Pulmonary artery endothelial cell (primary cell): ENCODE measurements around the gene ADAMTS13. TPM values are rescaled to one million over a fixed set of nuclear protein-coding genes. Genes with fewer than 3 reads are reported as not detected.
"Not testable (repeated sequence)": the region's sequence is repeated elsewhere in the genome, so short reads cannot be mapped to it uniquely, and the experiment has no call there.

ENCODE experiments used
- DNase-seq: peaks from one replicate; pipeline ENCODE4 v3.0.0-alpha.2; 2011; ENCODE audit warnings: low read depth, low spot score
- total RNA-seq: library from RNA; depleted of rRNA; stranded (reverse); fragments of >200 nt; gene quantifications from 2 replicates; pipeline ENCODE4 v1.2.3, GENCODE V29; 2014

ADAMTS13 gene
- total RNA-seq, 1 donor from 2014 or later, result 0.66 TPM

DNA sequence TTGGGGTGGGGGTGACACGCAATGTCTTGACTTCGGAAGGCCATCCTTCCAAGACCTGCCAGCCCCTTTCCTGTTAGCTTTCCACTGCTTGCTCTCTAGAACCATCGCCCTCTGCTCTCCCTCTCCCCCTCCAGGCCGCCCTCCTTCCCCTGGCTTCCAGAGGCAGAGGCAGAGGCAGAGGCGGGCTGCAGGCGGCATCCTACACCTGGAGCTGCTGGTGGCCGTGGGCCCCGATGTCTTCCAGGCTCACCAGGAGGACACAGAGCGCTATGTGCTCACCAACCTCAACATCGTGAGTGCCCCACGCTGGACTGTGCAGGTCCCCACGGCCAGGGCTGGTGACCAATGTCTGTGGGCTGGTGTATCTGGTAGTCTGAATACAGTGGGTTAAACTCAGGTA, 2.0 kb downstream of the ADAMTS13 start:
- no peak for DNase-seq

DNA sequence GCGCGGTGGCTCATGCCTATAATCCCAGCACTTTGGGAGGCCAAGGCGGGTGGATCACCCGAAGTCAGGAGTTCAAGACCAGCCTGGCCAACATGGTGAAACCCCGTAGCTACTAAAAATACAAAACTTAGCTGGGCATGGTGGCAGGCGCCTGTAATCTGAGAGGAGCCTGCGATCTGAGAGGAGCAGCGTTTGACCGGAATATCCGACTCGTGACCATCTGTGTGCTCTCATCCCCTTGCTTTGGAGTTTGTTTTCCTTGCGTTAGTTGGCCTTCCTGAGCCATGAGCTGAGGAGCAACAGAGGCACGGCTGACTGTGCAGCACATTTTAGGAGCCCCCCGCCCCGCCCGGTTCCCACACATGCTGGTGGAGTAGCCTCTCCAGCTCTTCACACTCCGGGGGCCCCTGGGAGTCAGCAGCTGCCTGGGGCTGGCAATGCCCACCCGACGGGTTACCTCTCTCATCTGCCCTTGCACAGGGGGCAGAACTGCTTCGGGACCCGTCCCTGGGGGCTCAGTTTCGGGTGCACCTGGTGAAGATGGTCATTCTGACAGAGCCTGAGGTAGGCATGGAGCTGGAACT, 3.0 kb downstream of the ADAMTS13 start:
- DNase-seq, result no peak

DNA sequence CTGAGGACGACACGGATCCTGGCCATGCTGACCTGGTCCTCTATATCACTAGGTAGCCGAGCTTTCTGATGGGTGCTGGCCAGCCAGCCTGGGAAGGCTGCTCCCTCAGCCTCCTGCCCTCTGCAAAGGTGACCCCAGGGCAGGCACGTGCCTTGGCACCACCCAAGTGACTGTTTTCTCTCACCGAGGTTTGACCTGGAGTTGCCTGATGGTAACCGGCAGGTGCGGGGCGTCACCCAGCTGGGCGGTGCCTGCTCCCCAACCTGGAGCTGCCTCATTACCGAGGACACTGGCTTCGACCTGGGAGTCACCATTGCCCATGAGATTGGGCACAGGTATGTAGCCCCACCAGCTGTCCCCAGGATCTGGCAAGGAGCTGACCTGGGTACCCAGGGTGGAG, 3.8 kb downstream of the ADAMTS13 start:
- no peak for DNase-seq

DNA sequence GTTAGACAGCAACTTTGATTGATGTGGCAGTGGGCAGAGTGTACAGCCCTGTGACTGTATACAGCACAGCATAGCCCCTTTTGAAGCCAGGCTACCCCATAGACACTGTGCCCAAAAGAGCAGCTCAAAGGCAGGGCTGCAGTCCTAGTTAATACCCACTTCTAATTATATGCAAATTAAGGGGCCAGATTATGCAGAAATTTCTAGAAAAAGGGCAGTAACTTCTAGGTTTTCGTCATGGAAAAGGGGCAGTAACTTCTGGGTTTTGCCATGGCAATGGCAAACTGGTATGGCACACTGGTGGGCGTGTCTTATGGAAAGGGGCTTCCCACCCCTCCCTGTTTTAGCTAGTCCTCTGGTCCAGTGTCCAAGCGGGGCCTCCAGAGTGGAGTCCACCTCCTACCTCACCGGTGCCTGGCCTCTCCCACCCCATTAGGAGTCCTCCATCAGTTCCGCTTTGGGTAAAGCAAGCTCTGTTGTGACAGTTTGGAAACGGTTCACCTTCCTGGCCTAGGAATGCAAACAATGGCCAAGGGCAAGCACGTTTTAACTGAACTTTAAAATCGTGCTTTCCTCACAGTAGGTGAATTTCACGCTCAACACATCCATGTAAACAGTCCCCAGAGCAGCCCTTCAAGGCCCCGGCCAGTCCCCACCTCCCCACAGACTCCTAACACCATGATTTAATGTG, 5.6 kb downstream of the ADAMTS13 start:
- no peak for DNase-seq

DNA sequence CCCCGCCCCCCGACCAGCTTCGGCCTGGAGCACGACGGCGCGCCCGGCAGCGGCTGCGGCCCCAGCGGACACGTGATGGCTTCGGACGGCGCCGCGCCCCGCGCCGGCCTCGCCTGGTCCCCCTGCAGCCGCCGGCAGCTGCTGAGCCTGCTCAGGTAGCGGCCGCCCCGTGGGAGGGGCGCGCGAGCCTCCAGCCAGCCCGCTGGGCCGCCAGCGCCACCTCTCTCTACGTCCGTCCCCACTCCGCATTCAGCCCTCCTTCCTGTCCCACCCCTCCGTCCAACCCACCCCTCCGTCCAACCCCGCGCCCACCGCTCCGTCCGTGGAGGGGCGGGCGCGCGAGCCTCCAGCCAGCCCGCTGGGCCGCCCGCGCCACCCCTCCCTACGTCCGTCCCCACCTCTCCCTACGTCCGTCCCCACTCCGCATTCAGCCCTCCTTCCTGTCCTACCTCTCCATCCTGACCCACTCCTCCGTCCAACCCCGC, 6.5 kb downstream of the ADAMTS13 start:
- DNase-seq, result no peak

DNA sequence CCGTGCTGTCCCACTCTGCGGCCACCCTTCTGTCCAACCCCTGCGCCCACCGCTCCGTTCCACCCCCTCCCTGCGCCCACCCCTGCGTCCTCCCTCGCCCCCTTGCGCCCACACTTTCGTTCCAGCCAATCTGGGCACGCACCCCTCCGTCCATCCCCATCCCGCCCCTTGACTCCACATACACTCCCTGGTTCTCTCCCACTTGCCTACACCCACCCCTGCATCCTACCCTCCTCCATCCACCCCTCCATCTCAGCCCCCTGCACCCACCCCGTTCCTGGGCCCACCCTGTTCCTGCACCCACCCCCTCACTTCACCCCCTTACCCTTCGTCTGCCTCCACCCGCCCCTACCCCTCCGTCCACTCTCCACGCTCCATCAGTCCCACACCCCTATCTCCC, 7.0 kb downstream of the ADAMTS13 start:
- no peak for DNase-seq

DNA sequence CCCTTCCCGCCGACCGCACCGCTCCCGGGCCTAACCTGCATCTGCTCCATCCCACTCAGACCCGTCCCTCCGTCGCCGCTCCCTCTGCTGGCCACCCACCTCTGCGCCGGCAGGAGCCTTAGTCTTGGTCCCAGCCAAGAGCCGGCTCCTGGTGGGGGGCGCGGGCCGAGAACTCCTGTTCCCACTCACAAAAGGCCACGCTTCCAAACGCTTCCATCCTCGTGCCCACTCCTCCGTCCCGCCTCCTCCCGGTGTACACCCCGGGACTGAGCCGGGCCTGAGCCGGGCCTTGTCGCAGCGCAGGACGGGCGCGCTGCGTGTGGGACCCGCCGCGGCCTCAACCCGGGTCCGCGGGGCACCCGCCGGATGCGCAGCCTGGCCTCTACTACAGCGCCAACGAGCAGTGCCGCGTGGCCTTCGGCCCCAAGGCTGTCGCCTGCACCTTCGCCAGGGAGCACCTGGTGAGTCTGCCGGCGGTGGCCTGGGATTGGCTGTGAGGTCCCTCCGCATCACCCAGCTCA, 7.5 kb downstream of the ADAMTS13 start:
- DNase-seq, result no peak

DNA sequence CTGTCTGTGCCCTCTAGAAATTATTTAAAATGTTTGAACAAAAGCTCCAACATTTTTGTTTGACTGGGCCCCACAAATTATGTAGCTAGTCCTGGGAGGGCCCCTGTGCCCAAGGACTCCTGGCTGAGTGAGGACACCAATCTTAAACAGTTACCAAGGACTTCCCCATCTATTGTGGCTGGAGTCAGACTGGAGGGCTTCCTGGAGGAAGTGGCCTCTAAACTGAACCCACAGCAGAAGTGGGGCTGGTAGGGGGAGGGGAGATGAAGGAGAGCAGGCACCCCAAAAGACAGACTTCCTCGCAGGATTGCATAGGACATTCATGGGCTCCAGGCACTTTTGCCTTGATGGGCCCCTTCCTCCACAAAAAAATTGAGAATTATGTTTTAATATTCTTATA, 8.1 kb downstream of the ADAMTS13 start:
- no peak for DNase-seq

DNA sequence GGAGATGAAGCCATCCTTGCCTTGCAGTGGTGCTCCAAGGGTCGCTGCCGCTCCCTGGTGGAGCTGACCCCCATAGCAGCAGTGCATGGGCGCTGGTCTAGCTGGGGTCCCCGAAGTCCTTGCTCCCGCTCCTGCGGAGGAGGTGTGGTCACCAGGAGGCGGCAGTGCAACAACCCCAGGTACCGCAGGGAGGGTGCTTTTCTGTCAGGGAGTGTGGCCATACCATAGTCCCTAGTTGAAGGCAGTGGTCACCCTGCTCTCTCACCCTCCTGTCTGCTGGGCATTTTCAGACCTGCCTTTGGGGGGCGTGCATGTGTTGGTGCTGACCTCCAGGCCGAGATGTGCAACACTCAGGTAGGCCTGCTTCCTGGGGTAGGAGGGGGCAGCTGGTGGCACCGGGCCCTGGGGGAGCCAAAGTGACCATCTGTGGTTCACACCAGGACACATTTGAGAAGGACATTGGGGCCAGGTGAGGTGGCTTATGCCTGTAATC, 11.2 kb downstream of the ADAMTS13 start:
- DNase-seq, result no peak

DNA sequence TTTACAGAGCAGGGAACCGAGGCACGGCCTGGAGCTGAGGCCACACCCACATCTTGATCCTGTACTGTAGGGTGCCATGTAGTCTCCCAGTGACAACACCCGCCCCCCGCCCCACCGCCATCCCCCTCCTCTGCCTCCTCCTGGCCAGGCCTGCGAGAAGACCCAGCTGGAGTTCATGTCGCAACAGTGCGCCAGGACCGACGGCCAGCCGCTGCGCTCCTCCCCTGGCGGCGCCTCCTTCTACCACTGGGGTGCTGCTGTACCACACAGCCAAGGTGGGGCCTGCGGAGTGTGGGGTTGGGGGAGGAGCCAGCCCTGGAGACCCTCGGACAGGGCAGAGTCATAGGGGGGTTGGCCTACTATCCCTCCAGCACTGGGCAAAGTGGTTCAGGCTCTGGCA, 14.5 kb downstream of the ADAMTS13 start:
- no peak for DNase-seq

DNA sequence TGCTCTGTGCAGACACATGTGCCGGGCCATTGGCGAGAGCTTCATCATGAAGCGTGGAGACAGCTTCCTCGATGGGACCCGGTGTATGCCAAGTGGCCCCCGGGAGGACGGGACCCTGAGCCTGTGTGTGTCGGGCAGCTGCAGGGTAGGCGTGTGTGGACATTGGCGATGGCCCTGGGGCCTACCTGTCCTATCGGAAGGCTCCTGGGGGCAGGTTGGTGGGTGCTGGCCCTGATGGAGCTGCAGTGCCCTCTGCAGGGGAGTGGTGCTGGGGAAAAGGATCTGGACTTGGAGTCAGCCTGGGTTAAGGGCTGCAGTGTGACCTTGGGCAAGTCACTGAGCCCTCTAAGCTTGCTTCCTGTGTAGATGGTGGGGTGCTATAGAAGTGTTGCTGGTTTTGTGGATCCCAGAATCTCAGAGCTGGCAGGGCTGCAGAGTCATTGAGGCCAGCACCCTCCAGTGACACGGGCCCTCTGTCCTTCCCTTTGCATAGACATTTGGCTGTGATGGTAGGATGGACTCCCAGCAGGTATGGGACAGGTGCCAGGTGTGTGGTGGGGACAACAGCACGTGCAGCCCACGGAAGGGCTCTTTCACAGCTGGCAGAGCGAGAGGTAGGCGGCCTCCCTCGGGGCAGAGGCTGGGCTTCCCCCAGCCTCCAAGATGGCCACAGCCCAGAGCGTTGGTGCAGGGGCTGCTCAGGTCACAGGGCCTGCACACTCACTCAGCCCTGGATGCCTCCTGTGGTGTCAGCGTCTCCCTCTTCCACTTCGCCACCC, 15.8 kb downstream of the ADAMTS13 start:
- no peak for DNase-seq

DNA sequence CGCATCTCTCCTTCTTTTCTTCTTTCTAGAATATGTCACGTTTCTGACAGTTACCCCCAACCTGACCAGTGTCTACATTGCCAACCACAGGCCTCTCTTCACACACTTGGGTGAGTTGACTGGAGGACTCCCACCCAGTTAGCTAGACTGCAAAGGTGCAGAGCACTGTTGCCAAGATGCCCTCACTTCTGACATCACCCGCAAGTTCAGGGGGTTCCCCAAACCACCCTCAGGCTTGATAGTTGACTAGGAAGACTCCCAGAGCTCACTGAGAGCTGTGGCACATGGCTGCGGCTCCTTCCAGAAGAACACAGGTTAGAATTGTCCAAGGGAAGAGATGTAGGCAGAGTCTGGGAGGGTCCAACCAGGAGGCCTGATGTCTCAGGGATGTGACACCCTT, 17.2 kb downstream of the ADAMTS13 start:
- no peak for DNase-seq

DNA sequence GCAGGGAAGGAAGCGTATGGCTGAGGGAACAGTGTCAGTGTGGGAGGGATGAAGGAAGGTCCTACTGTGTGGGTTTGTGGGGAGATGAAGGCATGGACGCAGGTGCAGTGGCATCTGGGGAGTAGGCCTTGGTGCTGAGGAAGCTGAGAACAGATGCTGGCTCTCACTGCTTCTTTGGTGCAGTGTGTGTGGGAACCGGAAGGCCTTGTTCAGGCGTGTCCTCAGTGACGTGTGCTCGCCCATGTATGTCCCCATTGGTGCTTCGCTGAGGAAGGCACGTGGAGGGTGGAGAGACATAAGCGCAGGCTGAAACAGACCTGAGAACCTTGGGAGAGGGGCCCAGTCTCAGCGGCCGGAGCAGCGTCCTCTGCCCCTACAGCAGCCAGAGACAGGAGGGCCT, 18.7 kb downstream of the ADAMTS13 start:
- no peak for DNase-seq

DNA sequence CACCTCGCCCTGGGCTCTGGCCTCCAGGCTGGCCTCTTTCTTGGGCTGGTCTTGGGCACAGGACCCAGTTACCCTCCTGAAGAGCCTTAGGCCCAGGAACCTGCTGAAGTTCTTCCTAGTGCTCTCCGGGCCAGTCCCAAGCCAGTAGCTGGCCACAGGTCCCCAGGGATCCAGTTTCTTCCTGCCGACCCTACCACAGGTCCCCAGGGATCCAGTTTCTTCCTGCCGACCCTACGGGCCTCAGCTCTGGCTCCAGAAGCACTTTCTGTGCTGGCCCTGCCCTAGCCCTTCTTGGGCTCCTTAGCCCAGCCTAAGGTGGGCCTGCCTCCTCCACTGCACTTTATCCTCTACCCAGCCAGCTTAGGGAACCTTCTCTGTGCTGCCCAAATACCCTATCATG, 19.4 kb downstream of the ADAMTS13 start:
- DNase-seq, result no peak

DNA sequence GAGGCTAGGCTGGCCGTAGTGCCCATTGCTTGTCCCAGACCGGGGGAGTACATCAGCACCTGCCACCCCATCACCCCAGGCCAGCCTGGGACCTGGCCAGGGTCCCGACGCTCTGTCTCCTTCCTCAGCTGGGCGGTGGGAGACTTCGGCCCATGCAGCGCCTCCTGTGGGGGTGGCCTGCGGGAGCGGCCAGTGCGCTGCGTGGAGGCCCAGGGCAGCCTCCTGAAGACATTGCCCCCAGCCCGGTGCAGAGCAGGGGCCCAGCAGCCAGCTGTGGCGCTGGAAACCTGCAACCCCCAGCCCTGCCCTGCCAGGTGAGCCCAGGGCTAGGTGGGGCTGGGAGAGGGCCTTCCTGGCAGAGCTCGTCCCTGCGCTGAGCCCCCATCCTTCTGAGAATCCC, 21.1 kb downstream of the ADAMTS13 start:
- no peak for DNase-seq

DNA sequence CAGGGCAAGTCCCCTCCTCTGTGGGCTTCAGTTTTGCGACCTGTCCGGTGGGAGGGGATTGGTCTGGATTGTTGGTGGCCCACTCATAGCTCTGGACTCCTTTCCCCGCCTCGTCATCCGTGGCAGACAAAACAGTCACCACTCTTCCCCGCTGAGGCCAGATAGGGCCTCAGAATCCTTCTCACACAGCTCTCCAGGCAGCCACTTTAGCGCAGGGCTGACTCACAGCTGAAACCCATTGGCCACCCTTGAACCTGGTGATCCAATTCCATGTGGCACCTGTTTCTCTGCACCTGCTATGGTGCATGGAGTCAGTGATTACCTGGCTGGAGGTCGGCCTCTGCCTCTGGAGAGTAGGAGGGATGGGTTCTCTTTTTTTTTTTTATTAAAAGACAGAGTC, 21.8 kb downstream of the ADAMTS13 start:
- no peak for DNase-seq

DNA sequence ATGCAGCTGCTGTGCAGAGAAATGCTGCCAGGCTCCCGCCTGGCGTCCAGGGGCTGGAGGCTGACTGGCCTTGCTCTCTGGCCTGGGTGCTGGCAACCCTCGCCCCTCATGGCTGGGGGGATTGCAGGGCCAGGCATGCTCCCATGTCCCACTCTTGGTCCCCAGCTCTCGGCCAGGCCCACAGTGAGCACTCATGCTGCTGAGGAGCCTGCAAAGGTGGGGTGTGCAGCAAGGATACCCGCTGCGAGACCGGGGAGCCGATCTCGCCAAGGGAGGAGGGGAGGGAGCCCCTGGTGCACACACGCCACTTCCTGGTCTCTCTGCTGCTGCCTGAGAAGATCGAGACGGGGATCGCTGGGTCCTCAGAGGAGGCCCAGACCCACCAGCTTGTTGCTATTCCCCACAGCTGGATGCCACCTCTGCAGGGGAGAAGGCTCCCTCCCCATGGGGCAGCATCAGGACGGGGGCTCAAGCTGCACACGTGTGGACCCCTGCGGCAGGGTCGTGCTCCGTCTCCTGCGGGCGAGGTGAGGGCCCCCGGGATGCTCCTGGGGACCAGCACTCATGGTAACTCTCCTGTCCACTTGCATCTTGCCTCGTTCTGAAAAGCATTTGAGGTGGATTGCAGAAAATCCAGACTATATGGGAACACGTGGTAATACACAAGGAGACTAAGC, 23.3 kb downstream of the ADAMTS13 start:
- no peak for DNase-seq

DNA sequence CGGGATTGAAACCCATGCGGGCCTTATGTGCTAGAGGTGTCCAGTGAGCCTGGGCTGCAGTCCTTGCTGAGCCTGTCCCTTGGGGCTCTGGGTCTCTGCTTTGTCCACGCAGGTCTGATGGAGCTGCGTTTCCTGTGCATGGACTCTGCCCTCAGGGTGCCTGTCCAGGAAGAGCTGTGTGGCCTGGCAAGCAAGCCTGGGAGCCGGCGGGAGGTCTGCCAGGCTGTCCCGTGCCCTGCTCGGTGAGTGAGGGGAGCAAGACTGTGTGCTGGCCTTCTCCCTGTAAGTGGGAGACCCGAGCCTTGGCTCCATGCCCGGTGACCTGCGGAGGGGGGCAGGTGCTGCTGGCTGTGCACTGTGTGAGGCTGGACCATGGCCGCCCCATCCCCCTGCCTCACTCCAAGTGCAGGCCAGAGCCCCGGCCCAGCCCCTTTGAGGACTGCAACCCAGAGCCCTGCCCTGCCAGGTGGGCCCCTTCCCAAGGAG, 26.4 kb downstream of the ADAMTS13 start:
- no peak for DNase-seq

DNA sequence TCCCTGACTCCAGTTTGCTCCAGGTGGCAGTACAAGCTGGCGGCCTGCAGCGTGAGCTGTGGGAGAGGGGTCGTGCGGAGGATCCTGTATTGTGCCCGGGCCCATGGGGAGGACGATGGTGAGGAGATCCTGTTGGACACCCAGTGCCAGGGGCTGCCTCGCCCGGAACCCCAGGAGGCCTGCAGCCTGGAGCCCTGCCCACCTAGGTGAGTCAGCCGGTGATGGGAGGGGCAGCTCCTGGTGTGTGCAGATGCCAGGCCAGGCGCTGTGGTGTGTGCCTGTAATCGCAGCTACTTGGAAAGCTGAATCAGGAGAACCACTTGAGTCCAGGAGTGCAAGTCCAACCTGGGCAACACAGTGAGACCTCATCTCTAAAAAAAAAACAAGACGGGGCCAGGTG, 27.6 kb downstream of the ADAMTS13 start:
- no peak for DNase-seq

DNA sequence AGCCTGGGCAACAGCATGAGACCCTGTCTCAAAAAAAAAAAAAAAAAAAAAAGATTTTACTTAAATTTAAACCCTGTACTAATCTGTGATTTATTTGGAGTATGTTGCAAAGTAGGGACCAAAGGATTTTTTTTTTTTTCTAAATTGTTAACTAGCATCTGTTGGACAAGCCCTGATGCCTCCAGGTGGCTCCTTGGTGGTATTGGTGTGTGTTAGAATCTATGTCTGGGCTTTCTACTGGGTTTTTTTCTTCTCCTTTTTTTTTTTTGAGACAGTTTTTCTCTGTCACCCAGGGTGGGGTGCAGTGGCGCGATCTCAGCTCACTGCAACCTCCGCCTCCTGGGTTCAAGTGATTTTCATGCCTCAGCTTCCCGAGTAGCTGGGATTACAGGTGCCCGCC, 29.7 kb downstream of the ADAMTS13 start:
- DNase-seq, result not testable (repeated sequence)

DNA sequence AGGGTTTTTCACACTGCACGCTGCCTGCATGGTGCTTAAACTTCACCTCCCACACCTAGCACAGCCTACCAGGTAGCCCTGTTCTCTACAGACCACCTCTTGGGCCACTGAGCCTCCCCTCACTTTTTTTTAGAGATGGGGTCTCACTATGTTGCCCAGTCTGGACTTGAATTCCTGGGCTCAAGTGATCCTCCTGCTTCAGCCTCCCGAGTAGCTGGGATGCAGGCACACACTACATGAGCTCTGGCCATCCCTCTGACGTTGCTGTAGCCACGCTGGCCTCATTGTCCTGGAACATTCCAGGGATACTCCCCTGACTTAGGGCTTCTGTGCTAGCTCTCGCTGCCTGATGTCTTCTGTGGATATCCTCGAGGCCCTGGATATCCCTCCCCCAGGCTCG, 30.4 kb downstream of the ADAMTS13 start:
- DNase-seq, result no peak

DNA sequence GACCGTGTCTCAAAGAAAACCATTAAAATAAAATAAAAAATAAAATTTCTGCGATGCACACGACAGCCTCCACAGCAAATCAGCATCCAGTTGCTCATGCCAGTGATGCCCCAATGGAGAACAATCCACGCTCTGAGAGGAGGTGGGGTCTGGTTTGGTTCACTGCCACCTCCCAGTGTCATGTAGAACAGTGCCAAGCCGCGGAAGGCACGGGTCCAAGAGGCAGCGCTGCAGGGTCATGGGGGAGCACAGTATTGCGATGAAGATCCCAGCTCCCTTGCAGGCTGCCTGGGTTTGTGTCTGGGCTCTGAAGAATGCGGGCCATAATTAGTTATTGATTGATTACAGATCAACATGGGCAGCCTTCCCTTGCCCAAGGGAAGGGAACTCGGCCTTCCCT, 31.5 kb downstream of the ADAMTS13 start:
- DNase-seq, result no peak
